Spleen (tissue), 11 donors: ENCODE results near the gene GSTP1. TPM values are rescaled to one million over a fixed set of nuclear protein-coding genes. Genes with fewer than 3 reads are reported as not detected.
"Not testable (repeated sequence)": the region's sequence is repeated elsewhere in the genome, so short reads cannot be mapped to it uniquely, and the experiment has no call there.

Experiments
- DNase-seq: peaks from one replicate; pipeline ENCODE4 v3.0.0-alpha.2; 2020
- H3K27ac ChIP-seq, 8 donors: fragments of 200-600 bp; sonication (generic) in 7 of 8; 1 replicate in 4 of 8; 2 replicates in 4 of 8; pipeline versions ENCODE4 v1.5.0 to v1.8.0; 2016 to 2021; ENCODE audit warnings: inconsistent platforms in 4 of 8, mild to moderate bottlenecking in 4 of 8, moderate library complexity in 1 of 8
- H3K27me3 ChIP-seq, 7 donors: fragments of 200-600 bp; sonication (generic) in 6 of 7; replicated peaks in 1 of 7; 1 replicate in 4 of 7; 2 replicates in 3 of 7; pipeline versions ENCODE4 v1.5.0 to v1.8.0; 2016 to 2021; ENCODE audit warnings: inconsistent platforms in 3 of 7, mild to moderate bottlenecking in 1 of 7
- H3K36me3 ChIP-seq, 6 donors: fragments of 200-600 bp; sonication (generic) in 5 of 6; 1 replicate in 4 of 6; 2 replicates in 2 of 6; pipeline versions ENCODE4 v1.5.0 to v1.8.0; 2016 to 2021; ENCODE audit warnings: inconsistent platforms in 2 of 6
- H3K4me1 ChIP-seq, 6 donors: fragments of 200-600 bp; sonication (generic) in 5 of 6; 1 replicate in 3 of 6; 2 replicates in 3 of 6; pipeline versions ENCODE4 v1.5.0 to v1.8.0; 2016 to 2021; ENCODE audit warnings: inconsistent platforms in 3 of 6
- H3K4me3 ChIP-seq, 8 donors: fragments of 200-600 bp; sonication (generic) in 7 of 8; 1 replicate in 4 of 8; 2 replicates in 4 of 8; pipeline versions ENCODE4 v1.5.0 to v1.8.0; 2016 to 2021; ENCODE audit warnings: inconsistent platforms in 4 of 8, mild to moderate bottlenecking in 4 of 8, moderate library complexity in 2 of 8
- H3K9me3 ChIP-seq, 8 donors: fragments of 200-600 bp; sonication (generic) in 7 of 8; 1 replicate in 4 of 8; 2 replicates in 4 of 8; pipeline versions ENCODE4 v1.5.0 to v1.8.0; 2016 to 2021; ENCODE audit warnings: inconsistent platforms in 4 of 8
- POLR2A ChIP-seq, 3 donors: fragments of 450-650 bp; IDR thresholded peaks; one replicate each; pipeline ENCODE4 v1.5.1; 2017; ENCODE audit warnings: antibody characterized with exemption in 3 of 3, mild to moderate bottlenecking in 1 of 3
- POLR2AphosphoS5 ChIP-seq, 3 donors: sonication (generic); formaldehyde crosslinking; IDR thresholded peaks; one replicate each; pipeline ENCODE4 v1.5.1; 2017; ENCODE audit warnings: antibody characterized with exemption in 3 of 3
- WGBS, 5 donors: extraction: QIAGEN DNeasy Blood & Tissue Kit in 3 of 5; methylation state at CpG; one replicate each; pipeline versions ENCODE4 v1.1.5 to v1.1.7; 2013 to 2018; 5-methylcytosine and 5-hydroxymethylcytosine counted together
- intact Hi-C: fragments of 100-400 bp; cut with DNase I; formaldehyde crosslinking; loops from one replicate; pipeline ENCODE4 v1.15.0; 2023; ENCODE audit warnings: low total_unique reads
- polyA plus RNA-seq, 3 donors: library from polyadenylated mRNA; stranded (reverse); fragments of 200-250 nt; gene quantifications; one replicate each; pipeline ENCODE4 v1.2.1, GENCODE V29; 2013
- total RNA-seq, 7 donors: library from RNA; depleted of rRNA in 3 of 7; stranded (reverse); fragments of >200 nt in 3 of 7; fragmentation: NEBNext Ultra II Directional in 4 of 7; extraction: Animal tissue kit (Norgen Biotek cat#: 25700) in 4 of 7; gene quantifications; one replicate each; pipeline versions ENCODE4 v1.1.0 to v1.2.1, GENCODE V29; 2016 to 2021
- TF ChIP-seq, protein P1 (sequence below), 11 experiments: fragments of 200-600 bp in 7 of 11; fragments of 450-650 bp in 4 of 11; sonication (generic) in 4 of 11; IDR thresholded peaks in 8 of 11; conservative IDR thresholded peaks in 3 of 11; 1 replicate in 7 of 11; 2 replicates in 4 of 11; pipeline versions ENCODE4 v1.4.0 to v1.8.0; 2016 to 2021; ENCODE audit warnings: antibody characterized with exemption in 11 of 11, inconsistent platforms in 4 of 11, mild to moderate bottlenecking in 1 of 11
- donor health status: healthy with polysubstance abuse.
- donor health status: DM: no; HTN: no; CAD: no; lungs with moderate emphysema.
- donor health status: DM: no; HTN: no; CAD: no.
- donor health status: Bipolar disorder and iron deficiency.
- donor health status: healthy.
- donor health status: DM: no; HTN: no; CAD: no.
- donor health status: DM: yes; HTN: yes; CAD: no.

The GSTP1 gene
- total and polyA plus RNA-seq, 10 donors, result 211 to 399 (median 296) TPM

- Histone ChIP-seq H3K27me3 (peaks cover 0 to 5% (median 0%) of the 10 kb centered on the region in 7 donors), H3K27ac (peak overlapping the region in 3 of 8 donors; percentile 28 to 49 (median 40)), H3K36me3 (no peaks in the 10 kb centered on the region), H3K9me3 (peaks cover 0 to 11% (median 2%) of the 10 kb centered on the region in 8 donors), H3K4me3 (no peak overlapping the region), H3K4me1 (peaks cover 6 to 37% (median 22%) of the 10 kb centered on the region in 6 donors)
- no peak for DNase-seq
- TF ChIP-seq, protein P1, sequence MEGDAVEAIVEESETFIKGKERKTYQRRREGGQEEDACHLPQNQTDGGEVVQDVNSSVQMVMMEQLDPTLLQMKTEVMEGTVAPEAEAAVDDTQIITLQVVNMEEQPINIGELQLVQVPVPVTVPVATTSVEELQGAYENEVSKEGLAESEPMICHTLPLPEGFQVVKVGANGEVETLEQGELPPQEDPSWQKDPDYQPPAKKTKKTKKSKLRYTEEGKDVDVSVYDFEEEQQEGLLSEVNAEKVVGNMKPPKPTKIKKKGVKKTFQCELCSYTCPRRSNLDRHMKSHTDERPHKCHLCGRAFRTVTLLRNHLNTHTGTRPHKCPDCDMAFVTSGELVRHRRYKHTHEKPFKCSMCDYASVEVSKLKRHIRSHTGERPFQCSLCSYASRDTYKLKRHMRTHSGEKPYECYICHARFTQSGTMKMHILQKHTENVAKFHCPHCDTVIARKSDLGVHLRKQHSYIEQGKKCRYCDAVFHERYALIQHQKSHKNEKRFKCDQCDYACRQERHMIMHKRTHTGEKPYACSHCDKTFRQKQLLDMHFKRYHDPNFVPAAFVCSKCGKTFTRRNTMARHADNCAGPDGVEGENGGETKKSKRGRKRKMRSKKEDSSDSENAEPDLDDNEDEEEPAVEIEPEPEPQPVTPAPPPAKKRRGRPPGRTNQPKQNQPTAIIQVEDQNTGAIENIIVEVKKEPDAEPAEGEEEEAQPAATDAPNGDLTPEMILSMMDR (IDR thresholded peaks at IDR 0.05 in 8 of 11, conservative IDR thresholded peaks at IDR 0.05 in 3 of 11), result no peak
- TF ChIP-seq POLR2A (IDR thresholded peaks at IDR 0.05) (no peak), POLR2AphosphoS5 (IDR thresholded peaks at IDR 0.05) (no peak)
- intact Hi-C loops, result no loop called here
- 89 to 95% (median 91%) methylated on average over 7 of the region's 7 CpGs for WGBS, 5 donors
These were observed 17.5 kb downstream of the GSTP1 start for GRCh38 chr11:67601098-67601497.

- H3K27ac ChIP-seq, DNase-seq, H3K9me3 ChIP-seq, H3K4me3 ChIP-seq, intact Hi-C loops, H3K27me3 ChIP-seq: not testable (repeated sequence)
- peaks cover 20 to 60% (median 43%) of the 10 kb centered on the region in 6 donors for H3K4me1 ChIP-seq
- WGBS, 5 donors, result 58 to 82% (median 63%) methylated on average over 2 to 3 of the region's 4 CpGs
- peaks cover 0 to 11% (median 7%) of the 10 kb centered on the region in 6 donors for H3K36me3 ChIP-seq
These were observed 20.5 kb downstream of the GSTP1 start for GRCh38 chr11:67604119-67604518.

GRCh38 chr11:67604815-67605214 is 21.2 kb downstream of the GSTP1 start:
- no peak for DNase-seq
- intact Hi-C loops, result no loop called here
- H3K9me3 ChIP-seq, result no peaks in the 10 kb centered on the region
- no peak overlapping the region for H3K4me3 ChIP-seq
- H3K27me3 ChIP-seq, result peaks cover 0 to 5% (median 0%) of the 10 kb centered on the region in 7 donors
- peaks cover 20 to 57% (median 43%) of the 10 kb centered on the region in 6 donors for H3K4me1 ChIP-seq
- 75 to 100% (median 87%) methylated on average over 1 to 2 of the region's 2 CpGs for WGBS, 5 donors
- H3K27ac ChIP-seq, result no peak overlapping the region
- peaks cover 0 to 18% (median 14%) of the 10 kb centered on the region in 6 donors for H3K36me3 ChIP-seq
- TF ChIP-seq POLR2A (IDR thresholded peaks at IDR 0.05) (no peak), POLR2AphosphoS5 (IDR thresholded peaks at IDR 0.05) (no peak)
- TF ChIP-seq, protein P1 (IDR thresholded peaks at IDR 0.05 in 8 of 11, conservative IDR thresholded peaks at IDR 0.05 in 3 of 11), result no peak

- peak overlapping the region in 1 of 8 donors; percentile 91 for H3K27ac ChIP-seq
- peaks cover 20 to 51% (median 37%) of the 10 kb centered on the region in 6 donors for H3K4me1 ChIP-seq
- H3K9me3 ChIP-seq, result no peaks in the 10 kb centered on the region
- H3K27me3 ChIP-seq, result peaks cover 0 to 5% (median 0%) of the 10 kb centered on the region in 7 donors
- H3K4me3 ChIP-seq, result no peak overlapping the region
- H3K36me3 ChIP-seq, result peaks cover 0 to 24% (median 20%) of the 10 kb centered on the region in 6 donors
- intact Hi-C loops, result no loop called here
- WGBS, 5 donors, result 68 to 81% (median 74%) methylated on average over 11 of the region's 11 CpGs
- TF ChIP-seq POLR2AphosphoS5 (IDR thresholded peaks at IDR 0.05) (no peak), POLR2A (IDR thresholded peaks at IDR 0.05) (no peak)
- TF ChIP-seq, protein P1 (IDR thresholded peaks at IDR 0.05 in 8 of 11, conservative IDR thresholded peaks at IDR 0.05 in 3 of 11), result no peak
- no peak for DNase-seq
These were observed 21.8 kb downstream of the GSTP1 start for GRCh38 chr11:67605231-67606011.
